22Rv1 (cell line): Measurements from ENCODE around the gene SCNN1A.

Source experiments
- ZFX ChIP-seq: fragments of 450-650 bp; IDR thresholded peaks from 2 replicates; pipeline ENCODE4 v1.6.1; 2017; ENCODE audit warnings: antibody characterized with exemption, borderline replicate concordance
- TF ChIP-seq, protein P1 (sequence below): fragments of 450-650 bp; IDR thresholded peaks from 2 replicates; pipeline ENCODE4 v1.5.1; 2017; ENCODE audit warnings: mild to moderate bottlenecking

DNA sequence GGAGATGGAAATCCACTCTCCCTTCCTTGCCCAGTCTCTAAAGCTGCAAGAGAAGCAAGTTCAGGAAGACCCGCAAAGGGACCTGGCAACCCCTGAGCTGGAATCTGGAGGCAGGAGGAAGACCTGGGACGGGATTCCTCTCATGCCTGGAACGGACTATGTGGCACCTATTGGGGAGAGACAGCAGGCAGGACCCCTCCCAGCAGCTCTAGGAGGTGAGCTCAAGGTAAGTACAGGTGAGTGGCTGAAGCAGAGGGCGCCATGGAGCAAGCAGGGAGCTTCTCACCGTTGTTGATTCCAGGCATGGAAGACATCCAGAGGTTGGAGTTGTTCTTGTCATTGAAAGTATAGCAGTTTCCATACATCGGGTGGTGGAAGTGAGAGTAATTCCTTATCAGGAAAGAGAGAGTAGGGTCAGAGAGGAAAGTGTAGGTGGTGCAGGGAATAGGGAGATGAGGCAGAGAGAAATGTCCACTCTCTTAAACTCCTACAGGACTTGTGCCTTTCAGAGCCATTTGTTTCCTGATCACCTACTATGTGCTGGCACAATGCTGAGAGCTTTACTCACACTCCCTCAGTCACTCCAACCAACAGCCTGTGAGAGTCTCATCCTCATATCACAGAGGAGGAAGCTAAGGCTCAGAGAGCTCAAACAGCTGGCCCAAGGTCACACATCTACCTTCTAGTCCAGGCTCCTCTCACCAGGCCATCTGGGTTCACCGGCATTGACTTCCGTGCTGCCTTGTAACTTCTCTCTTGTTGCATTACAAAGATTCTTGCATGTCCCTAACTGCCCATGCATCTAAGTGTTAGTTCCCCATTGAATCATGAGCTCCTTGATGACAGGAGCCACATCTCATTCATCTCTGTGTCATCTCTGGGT is 19.6 kb downstream of the SCNN1A start:
- TF ChIP-seq, protein P1, sequence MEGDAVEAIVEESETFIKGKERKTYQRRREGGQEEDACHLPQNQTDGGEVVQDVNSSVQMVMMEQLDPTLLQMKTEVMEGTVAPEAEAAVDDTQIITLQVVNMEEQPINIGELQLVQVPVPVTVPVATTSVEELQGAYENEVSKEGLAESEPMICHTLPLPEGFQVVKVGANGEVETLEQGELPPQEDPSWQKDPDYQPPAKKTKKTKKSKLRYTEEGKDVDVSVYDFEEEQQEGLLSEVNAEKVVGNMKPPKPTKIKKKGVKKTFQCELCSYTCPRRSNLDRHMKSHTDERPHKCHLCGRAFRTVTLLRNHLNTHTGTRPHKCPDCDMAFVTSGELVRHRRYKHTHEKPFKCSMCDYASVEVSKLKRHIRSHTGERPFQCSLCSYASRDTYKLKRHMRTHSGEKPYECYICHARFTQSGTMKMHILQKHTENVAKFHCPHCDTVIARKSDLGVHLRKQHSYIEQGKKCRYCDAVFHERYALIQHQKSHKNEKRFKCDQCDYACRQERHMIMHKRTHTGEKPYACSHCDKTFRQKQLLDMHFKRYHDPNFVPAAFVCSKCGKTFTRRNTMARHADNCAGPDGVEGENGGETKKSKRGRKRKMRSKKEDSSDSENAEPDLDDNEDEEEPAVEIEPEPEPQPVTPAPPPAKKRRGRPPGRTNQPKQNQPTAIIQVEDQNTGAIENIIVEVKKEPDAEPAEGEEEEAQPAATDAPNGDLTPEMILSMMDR, result peak; percentile 61
- TF ChIP-seq ZFX, result no peak
